Mesendoderm (in vitro differentiated cells): ENCODE measurements around the gene DYRK1A.

Source experiments
- DNase-seq: peaks from one replicate; pipeline ENCODE4 v3.0.0; 2013
- H2AK5ac ChIP-seq: 2 replicates; pipeline ENCODE4 v1.6.1; 2013; ENCODE audit warnings: low read length, inconsistent platforms
- H2BK120ac ChIP-seq: 2 replicates; pipeline ENCODE4 v1.6.1; 2013; ENCODE audit warnings: low read depth, mild to moderate bottlenecking, low read length, moderate library complexity, mixed read lengths
- H2BK15ac ChIP-seq: replicated peaks from 2 replicates; pipeline ENCODE4 v1.6.1; 2013; ENCODE audit warnings: low read depth, mild to moderate bottlenecking, moderate library complexity
- H2BK5ac ChIP-seq: 2 replicates; pipeline ENCODE4 v1.6.1; 2013; ENCODE audit warnings: low read length, inconsistent platforms
- H3K18ac ChIP-seq: 2 replicates; pipeline ENCODE4 v1.6.1; 2013; ENCODE audit warnings: mild to moderate bottlenecking, low read length, mixed read lengths
- H3K23ac ChIP-seq: one replicate; pipeline ENCODE4 v1.6.1; 2013; ENCODE audit warnings: low read length
- H3K27ac ChIP-seq: 2 replicates; pipeline ENCODE4 v1.5.1; 2013; ENCODE audit warnings: low read depth, mild to moderate bottlenecking, inconsistent platforms, low read length, moderate library complexity
- H3K27me3 ChIP-seq: 2 replicates; pipeline ENCODE4 v1.6.1; 2013; ENCODE audit warnings: low read length, control low read depth, mild to moderate bottlenecking, inconsistent platforms; ENCODE audit not compliant: insufficient read depth, poor library complexity
- H3K36me3 ChIP-seq: 2 replicates; pipeline ENCODE4 v1.6.1; 2013; ENCODE audit warnings: low read length, inconsistent platforms; ENCODE audit not compliant: control insufficient read depth, insufficient read depth
- H3K4ac ChIP-seq: one replicate; pipeline ENCODE4 v1.6.1; 2013; ENCODE audit warnings: low read depth, mild to moderate bottlenecking, low read length, moderate library complexity
- H3K4me1 ChIP-seq: 2 replicates; pipeline ENCODE4 v1.6.1; 2013; ENCODE audit warnings: low read depth, low read length, inconsistent platforms; ENCODE audit not compliant: control insufficient read depth
- H3K4me2 ChIP-seq: 2 replicates; pipeline ENCODE4 v1.6.1; 2013; ENCODE audit warnings: low read length
- H3K4me3 ChIP-seq: 2 replicates; pipeline ENCODE4 v1.5.1; 2013; ENCODE audit warnings: mild to moderate bottlenecking, low read length
- H3K56ac ChIP-seq: one replicate; pipeline ENCODE4 v1.6.1; 2013; ENCODE audit warnings: low read length
- H3K79me1 ChIP-seq: 2 replicates; pipeline ENCODE4 v1.6.1; 2013; ENCODE audit warnings: low read length, inconsistent platforms
- H3K79me2 ChIP-seq: 2 replicates; pipeline ENCODE4 v1.6.1; 2013; ENCODE audit warnings: mild to moderate bottlenecking, low read length; ENCODE audit not compliant: control insufficient read depth, insufficient read depth
- H3K9ac ChIP-seq: 2 replicates; pipeline ENCODE4 v1.6.1; 2013; ENCODE audit warnings: low read length, inconsistent platforms
- H4K5ac ChIP-seq: one replicate; pipeline ENCODE4 v1.6.1; 2013; ENCODE audit warnings: low read length
- H4K8ac ChIP-seq: one replicate; pipeline ENCODE4 v1.6.1; 2013; ENCODE audit warnings: low read depth, mild to moderate bottlenecking, control low read depth, low read length, moderate library complexity
- WGBS: extraction: QIAGEN DNeasy Blood & Tissue Kit; methylation state at CpG from one replicate; pipeline ENCODE4 v1.1.7; 2013; ENCODE audit warnings: low lambda C conversion rate, missing lambda C conversion rate; ENCODE audit not compliant: insufficient coverage; ENCODE audit errors: extremely low coverage; 5-methylcytosine and 5-hydroxymethylcytosine counted together

The DYRK1A gene

DNA sequence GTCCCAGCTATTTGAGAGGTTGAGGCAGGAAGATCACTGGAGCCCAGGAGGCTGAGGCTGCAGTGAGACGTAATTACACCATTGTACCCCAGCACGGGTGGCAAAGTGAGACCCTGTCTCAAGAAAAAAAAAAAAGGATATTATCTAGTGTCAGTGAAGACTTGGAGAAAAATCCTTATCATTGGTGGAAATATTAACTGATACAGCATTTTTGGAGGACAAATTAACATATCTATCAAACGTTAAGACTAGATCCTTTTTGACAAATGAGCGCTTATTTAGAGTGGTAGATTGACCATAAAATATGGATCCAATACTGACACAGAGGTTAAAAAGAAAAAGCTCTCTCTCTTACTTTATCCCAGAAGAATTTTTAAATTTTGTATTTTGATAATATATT, 35.2 kb upstream of the DYRK1A start:
- no peaks in the 10 kb centered on the region for H3K79me2 ChIP-seq
- WGBS: no CpG with 5 or more reads among the region's 4 CpGs

DNA sequence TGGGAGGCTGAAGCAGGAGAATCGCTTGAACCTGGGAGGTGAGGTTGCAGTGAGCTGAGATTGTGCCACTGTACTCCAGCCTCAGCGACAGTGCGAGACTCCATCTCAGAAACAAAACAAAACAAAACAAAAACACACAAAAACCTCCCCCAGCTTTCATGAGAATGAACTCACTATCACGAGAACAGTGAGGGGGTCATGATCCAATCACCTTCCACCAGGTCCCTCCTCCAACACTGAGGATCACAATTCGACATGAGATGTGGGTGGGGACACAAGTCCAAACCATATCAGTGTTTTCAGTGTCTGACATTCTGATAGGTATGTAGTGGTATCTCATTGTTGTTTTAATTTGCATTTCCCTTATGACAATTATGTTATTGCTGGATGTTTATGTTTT, 31.5 kb upstream of the DYRK1A start:
- no CpG with 5 or more reads among the region's 5 CpGs for WGBS
- no peak overlapping the region for H3K9ac ChIP-seq
- DNase-seq: no peak
- H3K4me1 ChIP-seq: no peaks in the 10 kb centered on the region
- no peaks in the 10 kb centered on the region for H3K27me3 ChIP-seq
- no peak overlapping the region for H2AK5ac ChIP-seq
- no peak overlapping the region for H3K18ac ChIP-seq
- no peak overlapping the region for H3K4me2 ChIP-seq
- no peaks in the 10 kb centered on the region for H3K79me1 ChIP-seq
- no peak overlapping the region for H3K27ac ChIP-seq
- no peak overlapping the region for H4K5ac ChIP-seq
- no peak overlapping the region for H3K23ac ChIP-seq
- no peak overlapping the region for H4K8ac ChIP-seq
- no peaks in the 10 kb centered on the region for H3K36me3 ChIP-seq
- no peak overlapping the region for H3K4me3 ChIP-seq
- H3K56ac ChIP-seq: no peak overlapping the region
- no peak overlapping the region for H2BK120ac ChIP-seq
- H3K4ac ChIP-seq: no peak overlapping the region
- no peak overlapping the region for H2BK15ac ChIP-seq
- no peaks in the 10 kb centered on the region for H3K79me2 ChIP-seq
- no peak overlapping the region for H2BK5ac ChIP-seq

More for the DNA sequence above, 35.2 kb upstream of the DYRK1A start:
- H4K5ac ChIP-seq: no peak overlapping the region
- H3K56ac ChIP-seq: no peak overlapping the region
- H3K36me3 ChIP-seq: no peaks in the 10 kb centered on the region
- no peak overlapping the region for H3K27ac ChIP-seq
- H3K18ac ChIP-seq: no peak overlapping the region
- no peak overlapping the region for H3K4ac ChIP-seq
- no peaks in the 10 kb centered on the region for H3K79me1 ChIP-seq
- no peak overlapping the region for H3K9ac ChIP-seq
- no peak overlapping the region for H2BK5ac ChIP-seq
- no peaks in the 10 kb centered on the region for H3K4me1 ChIP-seq
- no peak overlapping the region for H4K8ac ChIP-seq
- H2BK15ac ChIP-seq: no peak overlapping the region
- no peak overlapping the region for H3K4me3 ChIP-seq
- H3K27me3 ChIP-seq: no peaks in the 10 kb centered on the region
- H3K4me2 ChIP-seq: no peak overlapping the region
- no peak for DNase-seq
- H2BK120ac ChIP-seq: no peak overlapping the region
- H2AK5ac ChIP-seq: no peak overlapping the region
- no peak overlapping the region for H3K23ac ChIP-seq

DNA sequence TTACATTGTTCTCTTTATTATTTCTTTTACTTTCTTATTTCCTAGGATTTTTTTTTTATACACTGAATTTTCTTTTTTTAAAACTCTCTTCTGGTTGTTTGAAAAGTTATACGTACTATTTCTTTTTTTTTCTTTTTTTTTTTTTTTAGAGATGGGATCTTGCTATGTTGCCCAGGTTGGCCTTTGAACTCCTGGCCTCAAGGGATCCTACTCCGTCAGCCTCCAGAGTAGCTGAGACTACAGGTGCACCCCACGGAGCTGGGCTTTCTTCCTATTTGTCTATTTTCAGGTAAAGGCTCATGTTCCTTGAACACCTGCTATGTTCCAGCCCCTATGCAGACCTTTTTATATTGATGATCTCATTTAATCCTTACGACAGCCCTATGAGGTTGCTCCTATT, 29.4 kb upstream of the DYRK1A start:
- Histone ChIP-seq H3K4me1 (no peaks in the 10 kb centered on the region), H3K4ac (no peak overlapping the region), H2BK120ac (no peak overlapping the region), H3K9ac (no peak overlapping the region), H3K27ac (no peak overlapping the region), H4K5ac (no peak overlapping the region), H3K23ac (no peak overlapping the region), H3K18ac (no peak overlapping the region), H2BK15ac (no peak overlapping the region), H4K8ac (no peak overlapping the region), H3K79me2 (no peaks in the 10 kb centered on the region), H3K4me2 (no peak overlapping the region), H2AK5ac (no peak overlapping the region), H2BK5ac (no peak overlapping the region), H3K79me1 (no peaks in the 10 kb centered on the region), H3K56ac (no peak overlapping the region), H3K36me3 (no peaks in the 10 kb centered on the region), H3K4me3 (no peak overlapping the region), H3K27me3 (no peaks in the 10 kb centered on the region)
- no peak for DNase-seq
- WGBS: no CpG with 5 or more reads among the region's 4 CpGs

DNA sequence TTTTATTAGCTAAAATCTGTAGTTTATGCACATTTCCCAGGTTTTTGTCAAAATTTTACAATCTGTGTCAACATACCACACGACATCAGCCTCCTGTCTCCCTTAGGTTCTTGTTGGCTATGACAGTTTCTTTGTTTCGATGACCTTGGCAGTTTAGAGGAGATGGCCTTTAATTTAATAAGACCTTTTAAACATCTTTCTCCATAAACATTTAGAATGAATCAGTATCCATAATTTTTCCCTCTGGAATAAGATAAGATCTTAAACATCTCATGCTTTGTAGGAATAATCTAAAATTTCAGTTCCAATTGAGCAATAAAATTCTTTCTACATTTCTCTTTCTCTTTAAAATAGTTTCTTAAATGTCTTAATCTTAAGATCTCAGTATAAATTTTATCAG, 28.7 kb upstream of the DYRK1A start:
- H2BK5ac ChIP-seq: no peak overlapping the region
- no peaks in the 10 kb centered on the region for H3K79me1 ChIP-seq
- H2AK5ac ChIP-seq: no peak overlapping the region
- H3K4me2 ChIP-seq: no peak overlapping the region
- no peak for DNase-seq
- no peak overlapping the region for H3K9ac ChIP-seq
- no peaks in the 10 kb centered on the region for H3K27me3 ChIP-seq
- H4K5ac ChIP-seq: no peak overlapping the region
- WGBS: no CpG with 5 or more reads among the region's 2 CpGs
- no peak overlapping the region for H3K23ac ChIP-seq
- no peaks in the 10 kb centered on the region for H3K79me2 ChIP-seq
- H4K8ac ChIP-seq: no peak overlapping the region
- no peak overlapping the region for H3K4ac ChIP-seq
- H2BK120ac ChIP-seq: no peak overlapping the region
- no peak overlapping the region for H3K4me3 ChIP-seq
- no peaks in the 10 kb centered on the region for H3K4me1 ChIP-seq
- H3K56ac ChIP-seq: no peak overlapping the region
- no peak overlapping the region for H3K18ac ChIP-seq
- no peak overlapping the region for H3K27ac ChIP-seq
- H2BK15ac ChIP-seq: no peak overlapping the region
- no peaks in the 10 kb centered on the region for H3K36me3 ChIP-seq

DNA sequence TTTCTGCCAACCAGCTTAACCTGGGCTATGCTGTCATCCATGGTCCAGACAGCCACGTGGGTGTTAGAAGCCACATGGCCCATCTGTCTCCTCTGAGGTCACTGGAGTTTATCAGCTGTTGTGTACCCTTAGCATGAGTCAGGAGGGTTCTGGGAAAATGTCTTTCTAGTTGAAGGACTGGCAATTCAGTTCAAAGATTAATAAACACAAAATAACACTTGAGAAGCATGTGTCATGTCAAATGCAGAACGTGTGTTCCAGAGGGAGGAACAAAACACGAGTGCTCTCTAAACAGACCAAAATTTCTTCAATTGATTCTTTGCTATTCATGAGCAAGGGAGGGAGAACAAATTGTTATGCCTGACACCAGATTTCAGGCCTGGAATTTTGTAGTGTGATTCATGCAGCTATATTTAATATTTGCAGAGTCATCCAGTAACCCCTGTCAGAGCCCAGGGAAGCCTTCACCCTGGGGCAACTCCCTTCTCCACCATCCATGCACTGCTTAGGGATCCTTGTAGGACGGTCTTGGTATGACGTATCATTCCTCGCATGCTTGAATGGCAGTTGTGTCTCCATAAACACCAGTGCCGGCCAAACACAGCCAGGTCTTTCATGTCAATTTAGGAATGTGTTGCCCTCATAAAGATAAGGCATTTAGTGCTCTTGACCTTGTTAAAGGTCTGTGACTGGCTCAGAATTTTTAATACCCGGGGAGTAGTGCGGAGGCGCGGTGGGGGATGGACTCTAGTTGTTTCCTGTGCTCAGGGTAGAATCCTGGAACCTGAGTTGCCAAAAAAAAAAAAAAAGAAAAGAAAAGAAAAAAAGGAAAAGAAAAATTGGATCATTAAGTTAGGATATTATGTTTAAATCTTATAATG, 27.7 kb upstream of the DYRK1A start:
- Histone ChIP-seq H3K27me3 (no peaks in the 10 kb centered on the region), H3K4me1 (no peaks in the 10 kb centered on the region), H3K79me1 (no peaks in the 10 kb centered on the region), H3K36me3 (no peaks in the 10 kb centered on the region), H3K4me3 (no peak overlapping the region), H3K4ac (no peak overlapping the region), H2BK120ac (no peak overlapping the region), H2BK5ac (no peak overlapping the region), H3K4me2 (no peak overlapping the region), H3K9ac (no peak overlapping the region), H3K18ac (no peak overlapping the region), H2AK5ac (no peak overlapping the region), H3K23ac (no peak overlapping the region), H3K27ac (no peak overlapping the region), H4K5ac (no peak overlapping the region), H4K8ac (no peak overlapping the region), H3K56ac (no peak overlapping the region), H2BK15ac (no peak overlapping the region), H3K79me2 (no peaks in the 10 kb centered on the region)
- WGBS: no CpG with 5 or more reads among the region's 11 CpGs
- peak; percentile 54 for DNase-seq

DNA sequence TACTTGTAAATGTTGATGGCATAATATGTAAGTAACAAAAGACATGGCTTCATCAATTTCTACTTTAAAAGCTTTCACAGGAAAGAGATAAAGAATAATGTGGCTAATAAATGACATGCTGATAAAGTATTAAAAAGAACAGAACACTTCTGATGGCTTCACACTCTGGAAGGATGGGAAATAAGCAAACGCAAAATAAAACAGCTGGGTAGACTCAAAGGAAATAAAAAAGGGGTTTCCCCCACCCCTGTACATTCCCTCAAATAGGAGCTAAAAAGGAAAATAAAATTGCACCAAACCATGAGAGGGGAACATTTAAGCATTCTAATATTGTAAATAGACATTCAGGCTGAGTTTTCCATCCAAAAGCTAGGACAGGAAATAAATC, 27.0 kb upstream of the DYRK1A start:
- Histone ChIP-seq H2BK15ac (no peak overlapping the region), H3K4me2 (no peak overlapping the region), H2AK5ac (no peak overlapping the region), H3K27me3 (no peaks in the 10 kb centered on the region), H3K79me1 (no peaks in the 10 kb centered on the region), H3K4ac (no peak overlapping the region), H4K8ac (no peak overlapping the region), H2BK120ac (no peak overlapping the region), H3K18ac (no peak overlapping the region), H3K4me3 (no peak overlapping the region), H3K79me2 (no peaks in the 10 kb centered on the region), H4K5ac (no peak overlapping the region), H3K23ac (no peak overlapping the region), H2BK5ac (no peak overlapping the region), H3K9ac (no peak overlapping the region), H3K36me3 (no peaks in the 10 kb centered on the region), H3K4me1 (no peaks in the 10 kb centered on the region), H3K27ac (no peak overlapping the region), H3K56ac (no peak overlapping the region)
- no peak for DNase-seq
- WGBS: no CpG with 5 or more reads among the region's 1 CpG
